ENCODE data around the gene CPEB4. TPM values are rescaled to one million over a fixed set of nuclear protein-coding genes. Genes with fewer than 3 reads are reported as not detected.

The CPEB4 gene
- total and polyA plus RNA-seq, 4 donors = 14.3 to 113 (median 32.1) TPM

DNA sequence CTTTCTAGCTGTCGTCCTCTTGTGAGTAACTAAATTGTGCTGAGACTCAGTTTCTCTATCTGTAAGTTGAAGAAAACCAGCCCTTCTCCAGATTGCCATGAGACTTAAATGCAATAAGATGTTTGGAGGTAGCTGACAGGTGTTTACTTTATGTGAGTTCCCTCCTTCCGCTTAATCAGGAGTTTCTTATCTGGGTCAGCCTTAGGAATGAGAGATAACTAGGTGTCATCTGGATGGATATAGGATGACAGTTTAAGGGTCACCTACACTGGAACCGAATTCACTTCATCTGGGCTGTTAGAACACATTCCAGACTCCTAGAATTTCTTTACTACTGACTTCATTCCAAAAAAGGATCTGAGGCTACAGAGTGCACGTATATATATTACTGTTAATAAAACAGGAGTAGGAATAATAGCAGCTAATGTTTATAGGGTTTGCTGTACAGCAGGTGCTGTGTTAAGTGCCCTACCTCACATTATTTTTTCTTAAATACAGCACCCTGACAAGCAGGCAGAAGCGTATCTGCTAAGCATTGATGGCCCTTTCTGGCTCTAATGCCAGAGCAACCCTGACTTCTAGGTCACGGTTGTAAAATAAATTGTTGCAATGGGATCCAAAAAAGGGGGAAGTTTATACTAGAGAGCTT is 30.0 kb upstream of the CPEB4 start:
- Histone ChIP-seq H3K36me3 (ENCODE audit: control insufficient read depth in 4 of 4, insufficient read depth in 3 of 4, low read depth in 1 of 4, low read length in 3 of 4) (no peaks in the 10 kb centered on the region), H3K9ac (ENCODE audit: low read depth in 1 of 2, low read length in 2 of 2) (no peak overlapping the region), H3K4me3 (ENCODE audit: low read depth in 1 of 3, low read length in 3 of 3) (no peak overlapping the region), H3K27me3 (ENCODE audit: control insufficient read depth in 4 of 4, insufficient read depth in 4 of 4, low read length in 3 of 4) (no peaks in the 10 kb centered on the region), H3K27ac (ENCODE audit: low read depth in 1 of 2, low read length in 2 of 2) (no peak overlapping the region), H3K4me1 (ENCODE audit: control insufficient read depth in 4 of 4, insufficient read depth in 4 of 4, low read length in 3 of 4) (peaks cover 0 to 10% (median 5%) of the 10 kb centered on the region in 4 donors), H3K9me3 (ENCODE audit: control insufficient read depth in 4 of 4, low read length in 3 of 4) (no peaks in the 10 kb centered on the region)
- no peak for TF ChIP-seq NR2F2 (IDR thresholded peaks at IDR 0.05)
- no peak for TF ChIP-seq EGR1 (IDR thresholded peaks at IDR 0.05; ENCODE audit: low read depth in 2 of 2)
- 80% methylated on average over 6 of the region's 6 CpGs for WGBS
- no peak for DNase-seq (ENCODE audit: low spot score)

DNA sequence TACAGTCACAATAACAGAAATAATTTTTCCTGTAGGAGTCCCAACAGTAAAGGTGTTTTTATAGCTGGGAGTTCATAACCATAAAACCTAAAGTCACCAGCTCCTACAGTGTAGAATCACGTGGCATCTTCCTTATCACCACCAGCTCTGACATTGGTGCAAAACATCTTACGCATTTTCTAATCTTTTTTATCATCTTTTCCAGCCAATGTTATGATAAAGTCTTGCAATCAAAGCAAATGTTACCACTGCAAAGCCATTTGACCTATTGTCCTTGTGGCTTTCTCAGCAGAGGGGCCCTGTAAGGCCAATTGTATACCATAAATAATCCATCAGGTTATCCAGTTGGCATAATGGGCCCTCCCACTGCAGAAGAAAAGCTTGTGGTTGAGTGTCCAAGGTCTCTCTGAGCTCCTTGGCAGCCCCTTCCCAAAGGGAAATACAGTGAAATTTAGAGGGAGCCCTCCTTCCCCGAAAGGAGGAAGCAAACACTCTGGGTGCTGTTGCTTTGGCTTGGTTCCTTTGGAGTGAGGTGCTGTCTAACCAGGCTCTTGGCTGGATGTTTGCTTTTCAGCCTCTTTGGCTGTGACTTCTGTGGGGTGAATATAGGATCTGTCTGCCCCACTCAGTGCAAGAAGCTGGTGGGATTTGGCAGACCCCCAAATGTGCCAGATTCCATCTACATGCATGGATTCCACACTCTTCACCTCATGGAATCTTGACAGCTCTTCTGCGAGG is 29.3 kb upstream of the CPEB4 start:
- Histone ChIP-seq H3K27ac (ENCODE audit: low read depth in 1 of 2, low read length in 2 of 2) (no peak overlapping the region), H3K36me3 (ENCODE audit: control insufficient read depth in 4 of 4, insufficient read depth in 3 of 4, low read depth in 1 of 4, low read length in 3 of 4) (no peaks in the 10 kb centered on the region), H3K9ac (ENCODE audit: low read depth in 1 of 2, low read length in 2 of 2) (no peak overlapping the region), H3K27me3 (ENCODE audit: control insufficient read depth in 4 of 4, insufficient read depth in 4 of 4, low read length in 3 of 4) (no peaks in the 10 kb centered on the region), H3K4me3 (ENCODE audit: low read depth in 1 of 3, low read length in 3 of 3) (no peak overlapping the region), H3K9me3 (ENCODE audit: control insufficient read depth in 4 of 4, low read length in 3 of 4) (no peaks in the 10 kb centered on the region), H3K4me1 (ENCODE audit: control insufficient read depth in 4 of 4, insufficient read depth in 4 of 4, low read length in 3 of 4) (peaks cover 0 to 10% (median 5%) of the 10 kb centered on the region in 4 donors)
- DNase-seq (ENCODE audit: low spot score) = no peak
- WGBS = 88% methylated on average over 4 of the region's 4 CpGs
- TF ChIP-seq, protein P1, sequence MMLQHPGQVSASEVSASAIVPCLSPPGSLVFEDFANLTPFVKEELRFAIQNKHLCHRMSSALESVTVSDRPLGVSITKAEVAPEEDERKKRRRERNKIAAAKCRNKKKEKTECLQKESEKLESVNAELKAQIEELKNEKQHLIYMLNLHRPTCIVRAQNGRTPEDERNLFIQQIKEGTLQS (IDR thresholded peaks at IDR 0.05) = no peak
- TF ChIP-seq EGR1 (IDR thresholded peaks at IDR 0.05; ENCODE audit: low read depth in 2 of 2) (no peak), GABPA (IDR thresholded peaks at IDR 0.05 in 1 of 2, conservative IDR thresholded peaks at IDR 0.05 in 1 of 2) (no peak), TAF1 (conservative IDR thresholded peaks at IDR 0.05) (no peak), NR2F2 (IDR thresholded peaks at IDR 0.05) (no peak), RXRA (IDR thresholded peaks at IDR 0.05) (no peak), HNF4G (IDR thresholded peaks at IDR 0.05) (no peak), HNF4A (conservative IDR thresholded peaks at IDR 0.05) (no peak), RAD21 (IDR thresholded peaks at IDR 0.05) (no peak), YY1 (IDR thresholded peaks at IDR 0.05) (no peak)
- TF ChIP-seq, protein P2, sequence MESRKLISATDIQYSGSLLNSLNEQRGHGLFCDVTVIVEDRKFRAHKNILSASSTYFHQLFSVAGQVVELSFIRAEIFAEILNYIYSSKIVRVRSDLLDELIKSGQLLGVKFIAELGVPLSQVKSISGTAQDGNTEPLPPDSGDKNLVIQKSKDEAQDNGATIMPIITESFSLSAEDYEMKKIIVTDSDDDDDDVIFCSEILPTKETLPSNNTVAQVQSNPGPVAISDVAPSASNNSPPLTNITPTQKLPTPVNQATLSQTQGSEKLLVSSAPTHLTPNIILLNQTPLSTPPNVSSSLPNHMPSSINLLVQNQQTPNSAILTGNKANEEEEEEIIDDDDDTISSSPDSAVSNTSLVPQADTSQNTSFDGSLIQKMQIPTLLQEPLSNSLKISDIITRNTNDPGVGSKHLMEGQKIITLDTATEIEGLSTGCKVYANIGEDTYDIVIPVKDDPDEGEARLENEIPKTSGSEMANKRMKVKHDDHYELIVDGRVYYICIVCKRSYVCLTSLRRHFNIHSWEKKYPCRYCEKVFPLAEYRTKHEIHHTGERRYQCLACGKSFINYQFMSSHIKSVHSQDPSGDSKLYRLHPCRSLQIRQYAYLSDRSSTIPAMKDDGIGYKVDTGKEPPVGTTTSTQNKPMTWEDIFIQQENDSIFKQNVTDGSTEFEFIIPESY (IDR thresholded peaks at IDR 0.05) = no peak

DNA sequence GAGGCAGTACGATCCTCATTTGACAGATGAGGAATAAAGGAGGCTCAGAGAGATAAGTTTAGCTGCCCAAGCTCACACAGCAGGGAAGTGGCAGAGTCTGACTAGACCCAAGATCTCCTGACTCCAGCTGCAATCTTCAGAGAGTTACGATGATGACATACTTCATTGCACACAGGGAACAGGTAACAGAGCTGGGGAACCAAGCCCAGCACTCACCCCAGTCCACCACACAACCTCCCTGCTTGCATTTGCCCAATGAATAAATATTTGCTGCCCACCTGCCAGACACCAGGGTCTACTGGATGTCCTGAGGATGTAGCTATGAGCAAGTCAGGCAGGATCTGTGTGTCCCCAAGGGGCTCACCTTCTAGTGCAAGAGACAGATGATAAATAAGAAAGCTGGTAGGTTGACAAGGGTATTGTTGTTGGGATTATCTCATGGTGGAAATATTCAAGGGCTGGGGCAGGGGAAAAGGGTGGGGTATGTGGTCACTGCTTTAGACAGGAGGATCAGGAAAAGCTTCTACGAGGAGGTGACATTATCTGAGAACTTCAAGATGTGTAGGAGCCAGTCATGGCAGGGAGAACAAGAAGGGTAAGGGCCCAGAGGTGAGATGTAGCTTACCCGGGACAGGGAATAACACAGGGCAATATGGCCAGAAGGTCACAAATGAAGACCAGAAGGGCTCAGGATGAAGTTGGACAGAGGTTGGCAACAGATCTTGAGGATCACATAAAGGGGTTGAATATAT is 28.6 kb upstream of the CPEB4 start:
- TF ChIP-seq SP1 (IDR thresholded peaks at IDR 0.05) (no peak), JUND (IDR thresholded peaks at IDR 0.05) (no peak), YY1 (IDR thresholded peaks at IDR 0.05) (no peak), GABPA (IDR thresholded peaks at IDR 0.05 in 1 of 2, conservative IDR thresholded peaks at IDR 0.05 in 1 of 2) (no peak)
- TF ChIP-seq, protein P3, sequence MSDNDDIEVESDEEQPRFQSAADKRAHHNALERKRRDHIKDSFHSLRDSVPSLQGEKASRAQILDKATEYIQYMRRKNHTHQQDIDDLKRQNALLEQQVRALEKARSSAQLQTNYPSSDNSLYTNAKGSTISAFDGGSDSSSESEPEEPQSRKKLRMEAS (IDR thresholded peaks at IDR 0.05) = no peak
- TF ChIP-seq, protein P2 (IDR thresholded peaks at IDR 0.05) = no peak
- H3K9ac ChIP-seq (ENCODE audit: low read depth in 1 of 2, low read length in 2 of 2) = no peak overlapping the region
- H3K27me3 ChIP-seq (ENCODE audit: control insufficient read depth in 4 of 4, insufficient read depth in 4 of 4, low read length in 3 of 4) = no peaks in the 10 kb centered on the region
- H3K27ac ChIP-seq (ENCODE audit: low read depth in 1 of 2, low read length in 2 of 2) = no peak overlapping the region
- no peaks in the 10 kb centered on the region for H3K9me3 ChIP-seq (ENCODE audit: control insufficient read depth in 4 of 4, low read length in 3 of 4)
- no peak overlapping the region for H3K4me3 ChIP-seq (ENCODE audit: low read depth in 1 of 3, low read length in 3 of 3)
- H3K36me3 ChIP-seq (ENCODE audit: control insufficient read depth in 4 of 4, insufficient read depth in 3 of 4, low read depth in 1 of 4, low read length in 3 of 4) = no peaks in the 10 kb centered on the region
- H3K4me1 ChIP-seq (ENCODE audit: control insufficient read depth in 4 of 4, insufficient read depth in 4 of 4, low read length in 3 of 4) = peaks cover 0 to 10% (median 5%) of the 10 kb centered on the region in 4 donors
- 93% methylated on average over 4 of the region's 4 CpGs for WGBS
- no peak for DNase-seq (ENCODE audit: low spot score)
